Ovary (tissue), 10 donors: ENCODE measurements around the gene TANK. TPM values are rescaled to one million over a fixed set of nuclear protein-coding genes. Genes with fewer than 3 reads are reported as not detected.

Experiments
- DNase-seq, 5 donors: peaks; one replicate each; pipeline ENCODE4 v3.0.0-alpha.2; 2019 to 2020
- H3K27ac ChIP-seq, 2 donors: fragments of 200-600 bp; one replicate each; pipeline versions ENCODE4 v1.5.1 to v1.8.0; 2019 to 2022
- H3K27me3 ChIP-seq: fragments of 200-600 bp; one replicate; pipeline ENCODE4 v1.8.0; 2022
- H3K36me3 ChIP-seq: fragments of 200-600 bp; sonication (generic); one replicate; pipeline ENCODE4 v1.5.1; 2019
- H3K4me1 ChIP-seq: one replicate; pipeline ENCODE4 v1.8.1; 2013; ENCODE audit warnings: mild to moderate bottlenecking, moderate library complexity; ENCODE audit not compliant: insufficient read depth
- H3K4me3 ChIP-seq: fragments of 200-600 bp; sonication (generic); one replicate; pipeline ENCODE4 v1.5.1; 2017
- H3K9me3 ChIP-seq, 2 donors: fragments of 200-600 bp in 1 of 2; sonication (generic) in 1 of 2; one replicate each; pipeline versions ENCODE4 v1.5.1 to v1.8.1; 2013 to 2019; ENCODE audit warnings: mild to moderate bottlenecking in 1 of 2, moderate library complexity in 1 of 2
- CTCF ChIP-seq, 3 donors: fragments of 450-650 bp in 2 of 3; fragments of 200-600 bp in 1 of 3; IDR thresholded peaks; one replicate each; pipeline versions ENCODE4 v1.5.1 to v1.8.0; 2016 to 2022; ENCODE audit warnings: antibody characterized with exemption in 3 of 3, mild to moderate bottlenecking in 1 of 3
- EP300 ChIP-seq: sonication (generic); formaldehyde crosslinking; IDR thresholded peaks from one replicate; pipeline ENCODE4 v1.6.1; 2017; ENCODE audit warnings: antibody characterized with exemption
- POLR2A ChIP-seq: fragments of 450-650 bp; IDR thresholded peaks from one replicate; pipeline ENCODE4 v1.6.1; 2017; ENCODE audit warnings: antibody characterized with exemption, mild to moderate bottlenecking, moderate library complexity
- WGBS, 3 donors: extraction: QIAGEN DNeasy Blood & Tissue Kit in 1 of 3; methylation state at CpG; one replicate each; pipeline versions ENCODE4 v1.1.5 to v1.1.7; 2013 to 2017; 5-methylcytosine and 5-hydroxymethylcytosine counted together
- intact Hi-C, 4 donors: fragments of 100-400 bp; cut with DNase I; formaldehyde crosslinking; loops; one replicate each; pipeline versions ENCODE4 v1.11.0 to v1.15.1; 2022 to 2023
- long read RNA-seq, 3 donors: library from polyadenylated mRNA in 2 of 3; unstranded in 2 of 3; transcript quantifications; one replicate each; pipeline ENCODE4 v2.0.0 and lab custom pipeline, GENCODE V29; 2021 to 2026
- polyA plus RNA-seq, 2 donors: library from polyadenylated mRNA; stranded (reverse); fragments of 200-250 nt in 1 of 2; fragments of 350-450 nt in 1 of 2; fragmentation: Illumina TruSeq in 1 of 2; extraction: RNeasy Lipid Tissue Mini Kit (QIAGEN cat#74804) in 1 of 2; gene quantifications; one replicate each; pipeline ENCODE4 v1.2.3, GENCODE V29; 2013 to 2014
- total RNA-seq, 7 donors: library from RNA; depleted of rRNA in 2 of 7; stranded (reverse); fragments of >200 nt in 2 of 7; fragmentation: NEBNext Ultra II Directional in 3 of 7; extraction: Animal tissue kit (Norgen Biotek cat#: 25700) in 3 of 7; gene quantifications; one replicate each; pipeline versions ENCODE4 v1.1.0 to v1.2.4, GENCODE V29; 2016 to 2023
- donor health status: DM: no; HTN: no; CAD: no; lungs with moderate emphysema.
- donor health status: DM: no; HTN: no; CAD: no.
- donor health status: Bipolar disorder and iron deficiency.
- donor health status: DM: yes; HTN: yes; CAD: no.
- donor health status: DM: no; HTN: no; CAD: no.
- donor health status: DM: yes; HTN: yes; CAD: no.

The TANK gene, protein sequence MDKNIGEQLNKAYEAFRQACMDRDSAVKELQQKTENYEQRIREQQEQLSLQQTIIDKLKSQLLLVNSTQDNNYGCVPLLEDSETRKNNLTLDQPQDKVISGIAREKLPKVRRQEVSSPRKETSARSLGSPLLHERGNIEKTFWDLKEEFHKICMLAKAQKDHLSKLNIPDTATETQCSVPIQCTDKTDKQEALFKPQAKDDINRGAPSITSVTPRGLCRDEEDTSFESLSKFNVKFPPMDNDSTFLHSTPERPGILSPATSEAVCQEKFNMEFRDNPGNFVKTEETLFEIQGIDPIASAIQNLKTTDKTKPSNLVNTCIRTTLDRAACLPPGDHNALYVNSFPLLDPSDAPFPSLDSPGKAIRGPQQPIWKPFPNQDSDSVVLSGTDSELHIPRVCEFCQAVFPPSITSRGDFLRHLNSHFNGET
- total RNA-seq (10 to 100 TPM; 34.6 to 99.8 (median 53.1) TPM), polyA plus RNA-seq (10 to 100 TPM; 31.4 to 38.8 TPM)
- long read RNA-seq, donor 1, transcript TANK-202 (8 exons, 2,171 nt): major isoform, 46 of 83 reads
- long read RNA-seq, donor 1, partial matches to known transcripts: 6 of 83 reads
- long read RNA-seq, donor 1, other reads (novel, unspliced or antisense): 26 of 83 reads
- long read RNA-seq, donor 2, transcript TANK-202 (8 exons, 2,171 nt): major isoform, 5 of 7 reads
- long read RNA-seq, donor 2, partial matches to known transcripts: 0 of 7 reads
- long read RNA-seq, donor 2, other reads (novel, unspliced or antisense): 0 of 7 reads
- long read RNA-seq, donor 3, transcript TANK-202 (8 exons, 2,171 nt): major isoform, 20 of 37 reads
- long read RNA-seq, donor 3, transcript TANK-201 (8 exons, 2,152 nt): minor isoform, 6 of 37 reads
- long read RNA-seq, donor 3, partial matches to known transcripts: 3 of 37 reads
- long read RNA-seq, donor 3, other reads (novel, unspliced or antisense): 8 of 37 reads

- TF ChIP-seq CTCF (IDR thresholded peaks at IDR 0.05) (no peak), POLR2A (peak; percentile 95), EP300 (peak; percentile 57)
- Histone ChIP-seq H3K9me3 (no peaks in the 10 kb centered on the region), H3K27me3 (no peaks in the 10 kb centered on the region), H3K27ac (peak within 1 kb of the TSS; percentile 90 to 95), H3K4me1 (no peaks in the 10 kb centered on the region), H3K4me3 (peak within 1 kb of the TSS; percentile 87), H3K36me3 (no peaks in the 10 kb centered on the region)
- peak; percentile 88 to 92 (median 89) for DNase-seq
- intact Hi-C loops: no loop called here
- 0 to 1% (median 1%) methylated on average over 50 of the region's 50 CpGs for WGBS, 3 donors
Measured at GRCh38 chr2:161160226-161161073, at the start of gene TANK. TSS of gene TANK (plus strand) at chr2:161160428. CDS start at chr2:161179663, 19,235 bp downstream.

- TF ChIP-seq CTCF (IDR thresholded peaks at IDR 0.05): no peak
- TF ChIP-seq POLR2A: no peak
- no peak for TF ChIP-seq EP300
- H3K27ac ChIP-seq: no peak overlapping the region
- no peak overlapping the region for H3K4me3 ChIP-seq
- H3K27me3 ChIP-seq: no peaks in the 10 kb centered on the region
- no peaks in the 10 kb centered on the region for H3K9me3 ChIP-seq
- H3K36me3 ChIP-seq: no peaks in the 10 kb centered on the region
- DNase-seq: no peak
- 84 to 88% (median 86%) methylated on average over 2 of the region's 2 CpGs for WGBS, 3 donors
- intact Hi-C loops: no loop called here
- no peaks in the 10 kb centered on the region for H3K4me1 ChIP-seq
Measured at GRCh38 chr2:161111531-161111930, 48.7 kb upstream of the TANK start.

- no peak for TF ChIP-seq EP300
- TF ChIP-seq CTCF (IDR thresholded peaks at IDR 0.05): no peak
- TF ChIP-seq POLR2A: no peak
- Histone ChIP-seq H3K27ac (no peak overlapping the region), H3K9me3 (no peaks in the 10 kb centered on the region), H3K36me3 (no peaks in the 10 kb centered on the region), H3K4me3 (no peak overlapping the region), H3K27me3 (no peaks in the 10 kb centered on the region), H3K4me1 (no peaks in the 10 kb centered on the region)
- intact Hi-C loops: no loop called here
- WGBS, 3 donors: 92 to 98% (median 96%) methylated on average over 1 of the region's 1 CpG
- no peak for DNase-seq
Measured at GRCh38 chr2:161112908-161113307, 47.3 kb upstream of the TANK start.
